Inflammatory macrophage treated with lipopolysaccharide for 1 hour (primary cell): Measurements from ENCODE around the gene CDA.
"Not testable (repeated sequence)": the region's sequence is repeated elsewhere in the genome, so short reads cannot be mapped to it uniquely, and the experiment has no call there.

Experiments
- DNase-seq, 2 donors: peaks; one replicate each; pipeline ENCODE4 v3.0.0-alpha.2; 2020 to 2022

The CDA gene

GRCh38 chr1:20587661-20588053 lies 1.2 kb upstream of the CDA start:
- peak; percentile 90 to 92 for DNase-seq

- DNase-seq, result peak; percentile 91 to 95
Observed at GRCh38 chr1:20589331-20590278, 708 bp downstream of the CDA start.

- peak; percentile 93 to 96 for DNase-seq
Observed at GRCh38 chr1:20590306-20590777, 1.4 kb downstream of the CDA start.

- DNase-seq, result no peak
Observed at GRCh38 chr1:20593756-20594155, 4.9 kb downstream of the CDA start.

- DNase-seq, result no peak
Observed at GRCh38 chr1:20594746-20595145, 5.8 kb downstream of the CDA start.

GRCh38 chr1:20596106-20596505 lies 7.2 kb downstream of the CDA start:
- DNase-seq, result peak in 1 of 2 donors; percentile 10

GRCh38 chr1:20597650-20598049 lies 8.8 kb downstream of the CDA start:
- DNase-seq, result peak; percentile 75 to 80

GRCh38 chr1:20600156-20600555 lies 11.3 kb downstream of the CDA start:
- no peak for DNase-seq

GRCh38 chr1:20601129-20601825 lies 12.4 kb downstream of the CDA start:
- DNase-seq, result no peak

- DNase-seq, result no peak
Observed at GRCh38 chr1:20602851-20603450, 14.1 kb downstream of the CDA start.

GRCh38 chr1:20603504-20604464 lies 14.9 kb downstream of the CDA start:
- DNase-seq, result peak; percentile 84 to 92

- DNase-seq, result peak; percentile 47 to 51
Observed at GRCh38 chr1:20604678-20605077, 15.8 kb downstream of the CDA start.

- DNase-seq, result not testable (repeated sequence)
Observed at GRCh38 chr1:20606801-20607570, 18.1 kb downstream of the CDA start.

GRCh38 chr1:20609541-20609940 lies 20.6 kb downstream of the CDA start:
- DNase-seq, result no peak

GRCh38 chr1:20610970-20611369 lies 22.1 kb downstream of the CDA start:
- no peak for DNase-seq

GRCh38 chr1:20611652-20612051 lies 22.8 kb downstream of the CDA start:
- DNase-seq, result no peak

- no peak for DNase-seq
Observed at GRCh38 chr1:20612221-20612746, 23.4 kb downstream of the CDA start.

GRCh38 chr1:20614131-20614579 lies 25.3 kb downstream of the CDA start:
- no peak for DNase-seq

- no peak for DNase-seq
Observed at GRCh38 chr1:20615946-20616846, 27.3 kb downstream of the CDA start.
